ENCODE measurements around the gene PLRG1.
"Not testable (repeated sequence)": the region's sequence is repeated elsewhere in the genome, so short reads cannot be mapped to it uniquely, and the experiment has no call there.

The PLRG1 gene

GRCh38 chr4:154549894-154550790 is at the start of gene PLRG1:
Gene PLRG1 (minus strand): TSS chr4:154550400. CDS start chr4:154550308, 92 bp downstream.
- Histone ChIP-seq H3K79me2 (ENCODE audit: insufficient read depth, low read length) (peaks cover 19% of the 10 kb centered on the region), H3K27me3 (ENCODE audit: insufficient read depth, low read length) (no peaks in the 10 kb centered on the region), H3K4me2 (ENCODE audit: low read length) (peak within 1 kb of the TSS; percentile 91), H3K27ac (ENCODE audit: low read depth, low read length, poor library complexity, severe bottlenecking) (no peak within 1 kb of the TSS), H3K9me3 (ENCODE audit: low read length) (no peaks in the 10 kb centered on the region), H2AFZ (ENCODE audit: low read length) (peak within 1 kb of the TSS; percentile 92; the same call in 1 of the 2 replicates), H3K4me1 (ENCODE audit: insufficient read depth, low read length, severe bottlenecking) (peaks cover 21% of the 10 kb centered on the region), H3K9ac (ENCODE audit: low read length) (peak within 1 kb of the TSS; percentile 80), H3K36me3 (ENCODE audit: insufficient read depth, low read length) (peaks cover 26% of the 10 kb centered on the region), H3F3A (ENCODE audit: insufficient read depth, low read length) (no peaks in the 10 kb centered on the region), H3K4me3 (ENCODE audit: low read depth, low read length, poor library complexity, severe bottlenecking) (peak within 1 kb of the TSS; percentile 96), H3K9me2 (ENCODE audit: low read depth, low read length) (no peaks in the 10 kb centered on the region), H4K20me1 (ENCODE audit: insufficient read depth, low read length) (no peaks in the 10 kb centered on the region; the same call in 1 of the 2 replicates)
- TF ChIP-seq EZH2 (IDR thresholded peaks at IDR 0.05; ENCODE audit: borderline replicate concordance, low read length), result no peak
- no peak for TF ChIP-seq CTCF (IDR thresholded peaks at IDR 0.05; ENCODE audit: low read length)

GRCh38 chr4:154597798-154598774 is 47.9 kb upstream of the PLRG1 start:
- H3K27ac ChIP-seq (ENCODE audit: low read depth, low read length, poor library complexity, severe bottlenecking), result no peak overlapping the region
- H3K4me1 ChIP-seq (ENCODE audit: insufficient read depth, low read length, severe bottlenecking), result no peaks in the 10 kb centered on the region
- no peaks in the 10 kb centered on the region for H3F3A ChIP-seq (ENCODE audit: insufficient read depth, low read length)
- H3K9ac ChIP-seq (ENCODE audit: low read length), result no peak overlapping the region
- no peaks in the 10 kb centered on the region for H3K27me3 ChIP-seq (ENCODE audit: insufficient read depth, low read length)
- H3K36me3 ChIP-seq (ENCODE audit: insufficient read depth, low read length), result no peaks in the 10 kb centered on the region
- H3K9me2 ChIP-seq (ENCODE audit: low read depth, low read length), result no peaks in the 10 kb centered on the region
- TF ChIP-seq CTCF (IDR thresholded peaks at IDR 0.05; ENCODE audit: low read length) (no peak), EZH2 (IDR thresholded peaks at IDR 0.05; ENCODE audit: borderline replicate concordance, low read length) (no peak)
- H3K4me3 ChIP-seq (ENCODE audit: low read depth, low read length, poor library complexity, severe bottlenecking), result no peak overlapping the region
- H3K79me2 ChIP-seq (ENCODE audit: insufficient read depth, low read length), result no peaks in the 10 kb centered on the region
- H2AFZ ChIP-seq (ENCODE audit: low read length), result no peak overlapping the region
- H3K9me3 ChIP-seq (ENCODE audit: low read length), result no peaks in the 10 kb centered on the region
- no peak overlapping the region for H3K4me2 ChIP-seq (ENCODE audit: low read length)
- H4K20me1 ChIP-seq (ENCODE audit: insufficient read depth, low read length), result no peaks in the 10 kb centered on the region

GRCh38 chr4:154597281-154597680 is 47.1 kb upstream of the PLRG1 start:
- H3K4me3 ChIP-seq (ENCODE audit: low read depth, low read length, poor library complexity, severe bottlenecking); H4K20me1 ChIP-seq (ENCODE audit: insufficient read depth, low read length); H3K27me3 ChIP-seq (ENCODE audit: insufficient read depth, low read length); H3K9ac ChIP-seq (ENCODE audit: low read length); H3K9me3 ChIP-seq (ENCODE audit: low read length); H3F3A ChIP-seq (ENCODE audit: insufficient read depth, low read length); H3K36me3 ChIP-seq (ENCODE audit: insufficient read depth, low read length); H3K79me2 ChIP-seq (ENCODE audit: insufficient read depth, low read length); H3K9me2 ChIP-seq (ENCODE audit: low read depth, low read length); H3K4me1 ChIP-seq (ENCODE audit: insufficient read depth, low read length, severe bottlenecking); H3K4me2 ChIP-seq (ENCODE audit: low read length); H3K27ac ChIP-seq (ENCODE audit: low read depth, low read length, poor library complexity, severe bottlenecking); H2AFZ ChIP-seq (ENCODE audit: low read length): not testable (repeated sequence)

Measured in OCI-LY1 (cell line).